H1 (cell line): ENCODE data around the gene SIX1. TPM values are rescaled to one million over a fixed set of nuclear protein-coding genes. Genes with fewer than 3 reads are reported as not detected.
A peak's percentile ranks its signal among the peaks of the same experiment; 100 is the strongest.

Experiments used
- CBX5 ChIP-seq: fragments of 300-800, 300-1000 bp; sonication (generic); IDR thresholded peaks from 2 replicates; pipeline ENCODE4 v1.7.1; 2016; ENCODE audit warnings: antibody characterized with exemption, low read length, low read depth
- RAD21 ChIP-seq, 2 experiments: IDR thresholded peaks in 1 of 2; conservative IDR thresholded peaks in 1 of 2; 2 replicates each; pipeline ENCODE4 v1.6.1; 2011; ENCODE audit warnings: low read depth in 2 of 2, low read length in 2 of 2, improper control_type of control experiment in 1 of 2, inconsistent platforms in 1 of 2, mild to moderate bottlenecking in 1 of 2, moderate library complexity in 1 of 2
- RNF2 ChIP-seq: fragments of 200-900, 300-1000 bp; sonication (generic); IDR thresholded peaks from 2 replicates; pipeline ENCODE4 v1.7.1; 2016; ENCODE audit warnings: borderline replicate concordance, low read depth, mild to moderate bottlenecking, antibody characterized with exemption, low read length; ENCODE audit not compliant: poor library complexity, severe bottlenecking; ENCODE audit errors: missing control alignments
- SIRT6 ChIP-seq: IDR thresholded peaks from one replicate; pipeline ENCODE4 v1.7.1; 2012; ENCODE audit warnings: low read length, inconsistent platforms
- YY1 ChIP-seq: IDR thresholded peaks from 2 replicates; pipeline ENCODE4 v1.6.1; 2011; ENCODE audit warnings: low read depth, mild to moderate bottlenecking, low read length
- polyA plus RNA-seq, 7 experiments: library from polyadenylated mRNA; depleted of rRNA in 3 of 7; stranded (reverse) in 5 of 7; unstranded in 2 of 7; fragments of >200 nt in 5 of 7; fragments of 200-250 nt in 2 of 7; gene quantifications; 1 replicate in 5 of 7; 2 replicates in 1 of 7; 4 replicates in 1 of 7; pipeline versions ENCODE4 v1.2.1 to v1.2.3, GENCODE V29; 2011 to 2013; ENCODE audit warnings: missing spikeins in 2 of 7, mixed read lengths in 2 of 7
- total RNA-seq: library from RNA; stranded (reverse); fragmentation: NEBNext Ultra II Directional; extraction: Animal tissue kit (Norgen Biotek cat#: 25700); gene quantifications from 2 replicates; pipeline ENCODE4 v1.2.1, GENCODE V29; 2021
- TF ChIP-seq, protein P1 (sequence below): fragments of 300-600 bp; sonication (generic); IDR thresholded peaks from 2 replicates; pipeline ENCODE4 v1.7.1; 2012; ENCODE audit warnings: low read length, moderate library complexity, mild to moderate bottlenecking, inconsistent platforms; ENCODE audit not compliant: insufficient replicate concordance
- TF ChIP-seq, protein P2 (sequence below): IDR thresholded peaks from 2 replicates; pipeline ENCODE4 v1.6.1; 2011; ENCODE audit warnings: low read depth, mild to moderate bottlenecking, low read length; ENCODE audit not compliant: insufficient read depth

SIX1 gene
- total and polyA plus RNA-seq, 2 of the 8 experiments (the other 6 are each of a cell fraction or from before 2014, with no cell fraction given), result 0.03 to 0.69 TPM

DNA sequence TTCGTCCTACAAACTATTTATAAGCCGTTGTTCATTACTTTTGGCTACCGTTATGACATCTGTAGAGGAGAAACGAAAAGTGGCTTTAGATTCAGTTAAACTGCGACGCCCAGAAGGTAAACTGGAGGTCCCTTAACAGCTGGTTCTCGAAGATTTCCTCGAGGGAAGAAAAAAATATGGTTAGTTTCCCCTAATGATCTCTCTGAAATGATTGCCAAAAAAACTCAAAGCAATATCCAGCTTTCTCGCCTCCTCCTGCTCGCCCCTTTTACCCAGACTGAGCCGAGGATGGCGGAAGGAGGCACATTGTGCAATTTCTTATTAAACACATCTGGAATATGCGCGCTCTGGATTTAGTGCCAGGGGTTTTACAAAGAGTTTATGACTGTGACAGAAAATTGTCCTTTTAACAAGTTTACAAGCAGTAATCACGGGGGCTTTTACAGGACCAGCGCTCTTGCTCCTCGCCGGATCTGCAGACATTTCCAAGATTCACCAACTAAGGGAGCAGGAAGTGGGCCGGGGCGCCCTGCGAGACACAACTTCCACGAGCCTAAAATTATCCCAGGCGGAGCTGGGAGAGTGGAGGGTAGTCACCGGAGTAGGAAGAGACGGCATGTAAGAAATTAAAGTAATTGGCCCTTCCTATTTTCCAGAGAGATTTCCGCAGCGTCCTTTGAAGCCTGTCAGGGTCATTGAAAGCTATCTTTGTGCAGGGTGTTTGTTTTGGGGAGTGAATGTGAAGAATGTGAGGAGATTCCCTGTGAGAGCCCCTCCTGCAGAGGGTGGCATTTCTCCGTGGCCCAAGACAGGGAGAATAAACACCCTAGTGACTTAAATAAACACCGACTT, 5.6 kb downstream of the SIX1 start (continued):
- TF ChIP-seq, protein P1, sequence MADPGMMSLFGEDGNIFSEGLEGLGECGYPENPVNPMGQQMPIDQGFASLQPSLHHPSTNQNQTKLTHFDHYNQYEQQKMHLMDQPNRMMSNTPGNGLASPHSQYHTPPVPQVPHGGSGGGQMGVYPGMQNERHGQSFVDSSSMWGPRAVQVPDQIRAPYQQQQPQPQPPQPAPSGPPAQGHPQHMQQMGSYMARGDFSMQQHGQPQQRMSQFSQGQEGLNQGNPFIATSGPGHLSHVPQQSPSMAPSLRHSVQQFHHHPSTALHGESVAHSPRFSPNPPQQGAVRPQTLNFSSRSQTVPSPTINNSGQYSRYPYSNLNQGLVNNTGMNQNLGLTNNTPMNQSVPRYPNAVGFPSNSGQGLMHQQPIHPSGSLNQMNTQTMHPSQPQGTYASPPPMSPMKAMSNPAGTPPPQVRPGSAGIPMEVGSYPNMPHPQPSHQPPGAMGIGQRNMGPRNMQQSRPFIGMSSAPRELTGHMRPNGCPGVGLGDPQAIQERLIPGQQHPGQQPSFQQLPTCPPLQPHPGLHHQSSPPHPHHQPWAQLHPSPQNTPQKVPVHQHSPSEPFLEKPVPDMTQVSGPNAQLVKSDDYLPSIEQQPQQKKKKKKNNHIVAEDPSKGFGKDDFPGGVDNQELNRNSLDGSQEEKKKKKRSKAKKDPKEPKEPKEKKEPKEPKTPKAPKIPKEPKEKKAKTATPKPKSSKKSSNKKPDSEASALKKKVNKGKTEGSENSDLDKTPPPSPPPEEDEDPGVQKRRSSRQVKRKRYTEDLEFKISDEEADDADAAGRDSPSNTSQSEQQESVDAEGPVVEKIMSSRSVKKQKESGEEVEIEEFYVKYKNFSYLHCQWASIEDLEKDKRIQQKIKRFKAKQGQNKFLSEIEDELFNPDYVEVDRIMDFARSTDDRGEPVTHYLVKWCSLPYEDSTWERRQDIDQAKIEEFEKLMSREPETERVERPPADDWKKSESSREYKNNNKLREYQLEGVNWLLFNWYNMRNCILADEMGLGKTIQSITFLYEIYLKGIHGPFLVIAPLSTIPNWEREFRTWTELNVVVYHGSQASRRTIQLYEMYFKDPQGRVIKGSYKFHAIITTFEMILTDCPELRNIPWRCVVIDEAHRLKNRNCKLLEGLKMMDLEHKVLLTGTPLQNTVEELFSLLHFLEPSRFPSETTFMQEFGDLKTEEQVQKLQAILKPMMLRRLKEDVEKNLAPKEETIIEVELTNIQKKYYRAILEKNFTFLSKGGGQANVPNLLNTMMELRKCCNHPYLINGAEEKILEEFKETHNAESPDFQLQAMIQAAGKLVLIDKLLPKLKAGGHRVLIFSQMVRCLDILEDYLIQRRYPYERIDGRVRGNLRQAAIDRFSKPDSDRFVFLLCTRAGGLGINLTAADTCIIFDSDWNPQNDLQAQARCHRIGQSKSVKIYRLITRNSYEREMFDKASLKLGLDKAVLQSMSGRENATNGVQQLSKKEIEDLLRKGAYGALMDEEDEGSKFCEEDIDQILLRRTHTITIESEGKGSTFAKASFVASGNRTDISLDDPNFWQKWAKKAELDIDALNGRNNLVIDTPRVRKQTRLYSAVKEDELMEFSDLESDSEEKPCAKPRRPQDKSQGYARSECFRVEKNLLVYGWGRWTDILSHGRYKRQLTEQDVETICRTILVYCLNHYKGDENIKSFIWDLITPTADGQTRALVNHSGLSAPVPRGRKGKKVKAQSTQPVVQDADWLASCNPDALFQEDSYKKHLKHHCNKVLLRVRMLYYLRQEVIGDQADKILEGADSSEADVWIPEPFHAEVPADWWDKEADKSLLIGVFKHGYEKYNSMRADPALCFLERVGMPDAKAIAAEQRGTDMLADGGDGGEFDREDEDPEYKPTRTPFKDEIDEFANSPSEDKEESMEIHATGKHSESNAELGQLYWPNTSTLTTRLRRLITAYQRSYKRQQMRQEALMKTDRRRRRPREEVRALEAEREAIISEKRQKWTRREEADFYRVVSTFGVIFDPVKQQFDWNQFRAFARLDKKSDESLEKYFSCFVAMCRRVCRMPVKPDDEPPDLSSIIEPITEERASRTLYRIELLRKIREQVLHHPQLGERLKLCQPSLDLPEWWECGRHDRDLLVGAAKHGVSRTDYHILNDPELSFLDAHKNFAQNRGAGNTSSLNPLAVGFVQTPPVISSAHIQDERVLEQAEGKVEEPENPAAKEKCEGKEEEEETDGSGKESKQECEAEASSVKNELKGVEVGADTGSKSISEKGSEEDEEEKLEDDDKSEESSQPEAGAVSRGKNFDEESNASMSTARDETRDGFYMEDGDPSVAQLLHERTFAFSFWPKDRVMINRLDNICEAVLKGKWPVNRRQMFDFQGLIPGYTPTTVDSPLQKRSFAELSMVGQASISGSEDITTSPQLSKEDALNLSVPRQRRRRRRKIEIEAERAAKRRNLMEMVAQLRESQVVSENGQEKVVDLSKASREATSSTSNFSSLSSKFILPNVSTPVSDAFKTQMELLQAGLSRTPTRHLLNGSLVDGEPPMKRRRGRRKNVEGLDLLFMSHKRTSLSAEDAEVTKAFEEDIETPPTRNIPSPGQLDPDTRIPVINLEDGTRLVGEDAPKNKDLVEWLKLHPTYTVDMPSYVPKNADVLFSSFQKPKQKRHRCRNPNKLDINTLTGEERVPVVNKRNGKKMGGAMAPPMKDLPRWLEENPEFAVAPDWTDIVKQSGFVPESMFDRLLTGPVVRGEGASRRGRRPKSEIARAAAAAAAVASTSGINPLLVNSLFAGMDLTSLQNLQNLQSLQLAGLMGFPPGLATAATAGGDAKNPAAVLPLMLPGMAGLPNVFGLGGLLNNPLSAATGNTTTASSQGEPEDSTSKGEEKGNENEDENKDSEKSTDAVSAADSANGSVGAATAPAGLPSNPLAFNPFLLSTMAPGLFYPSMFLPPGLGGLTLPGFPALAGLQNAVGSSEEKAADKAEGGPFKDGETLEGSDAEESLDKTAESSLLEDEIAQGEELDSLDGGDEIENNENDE, result peak; percentile 66
- no peak for TF ChIP-seq YY1
- no peak for TF ChIP-seq SIRT6
- TF ChIP-seq, protein P2, sequence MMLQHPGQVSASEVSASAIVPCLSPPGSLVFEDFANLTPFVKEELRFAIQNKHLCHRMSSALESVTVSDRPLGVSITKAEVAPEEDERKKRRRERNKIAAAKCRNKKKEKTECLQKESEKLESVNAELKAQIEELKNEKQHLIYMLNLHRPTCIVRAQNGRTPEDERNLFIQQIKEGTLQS, result no peak
- peak in 1 of 2 experiments; percentile 8; a peak in 1 of 4 replicates for TF ChIP-seq RAD21 (IDR thresholded peaks at IDR 0.05 in 1 of 2, conservative IDR thresholded peaks at IDR 0.05 in 1 of 2; ENCODE audit: low read depth in 2 of 2, low read length in 2 of 2)
- peak; percentile 93 for TF ChIP-seq RNF2
- no peak for TF ChIP-seq CBX5
